GM23248 (cell line): ENCODE measurements around the gene SOX10. TPM values are rescaled to one million over a fixed set of nuclear protein-coding genes. Genes with fewer than 3 reads are reported as not detected.

ENCODE experiments used
- DNase-seq: peaks from one replicate; pipeline ENCODE4 v3.0.0-alpha.2; 2015
- H2AFZ ChIP-seq: fragments of 200-600 bp; sonication (generic); 2 replicates; pipeline ENCODE4 v1.6.1; 2016; ENCODE audit warnings: antibody characterized with exemption
- H3F3A ChIP-seq: fragments of 200-600 bp; sonication (generic); 2 replicates; pipeline ENCODE4 v1.6.1; 2016; ENCODE audit warnings: mild to moderate bottlenecking, antibody characterized with exemption, mixed run types; ENCODE audit not compliant: insufficient read depth
- H3K27ac ChIP-seq: fragments of 200-600 bp; sonication (generic); 2 replicates; pipeline ENCODE4 v1.5.1; 2016; ENCODE audit warnings: mild to moderate bottlenecking
- H3K27me3 ChIP-seq: fragments of 200-600 bp; sonication (generic); replicated peaks from 2 replicates; pipeline ENCODE4 v1.6.1; 2016; ENCODE audit warnings: mild to moderate bottlenecking; ENCODE audit not compliant: insufficient read depth
- H3K36me3 ChIP-seq: fragments of 200-600 bp; sonication (generic); 2 replicates; pipeline ENCODE4 v1.6.1; 2016; ENCODE audit warnings: low read depth, mild to moderate bottlenecking
- H3K4me1 ChIP-seq: fragments of 200-600 bp; sonication (generic); 2 replicates; pipeline ENCODE4 v1.6.1; 2016; ENCODE audit warnings: mild to moderate bottlenecking; ENCODE audit not compliant: insufficient read depth
- H3K4me2 ChIP-seq: fragments of 200-600 bp; sonication (generic); one replicate; pipeline ENCODE4 v1.6.1; 2016; ENCODE audit warnings: mild to moderate bottlenecking; ENCODE audit not compliant: unreplicated experiment
- H3K4me3 ChIP-seq: fragments of 200-600 bp; sonication (generic); 2 replicates; pipeline ENCODE4 v1.5.1; 2016; ENCODE audit warnings: mild to moderate bottlenecking
- H3K79me2 ChIP-seq: fragments of 200-600 bp; sonication (generic); 2 replicates; pipeline ENCODE4 v1.6.1; 2016; ENCODE audit warnings: mild to moderate bottlenecking; ENCODE audit not compliant: insufficient read depth
- H3K9ac ChIP-seq: fragments of 200-600 bp; sonication (generic); 2 replicates; pipeline ENCODE4 v1.6.1; 2016; ENCODE audit warnings: mild to moderate bottlenecking
- H3K9me2 ChIP-seq: fragments of 200-600 bp; sonication (generic); 2 replicates; pipeline ENCODE4 v1.6.1; 2016; ENCODE audit warnings: mixed run types, mild to moderate bottlenecking, moderate library complexity; ENCODE audit not compliant: insufficient read depth
- H3K9me3 ChIP-seq: fragments of 200-600 bp; sonication (generic); one replicate; pipeline ENCODE4 v1.6.1; 2017; ENCODE audit warnings: low read depth
- H4K20me1 ChIP-seq: fragments of 200-600 bp; sonication (generic); 2 replicates; pipeline ENCODE4 v1.6.0; 2016; ENCODE audit not compliant: insufficient read depth
- EZH2 ChIP-seq: fragments of 200-600 bp; sonication (generic); IDR thresholded peaks from 2 replicates; pipeline ENCODE4 v1.6.1; 2018; ENCODE audit warnings: antibody characterized with exemption, mild to moderate bottlenecking; ENCODE audit not compliant: insufficient read depth, poor library complexity, severe bottlenecking
- EZH2phosphoT487 ChIP-seq: fragments of 200-600 bp; sonication (generic); IDR thresholded peaks from 2 replicates; pipeline ENCODE4 v1.6.1; 2018; ENCODE audit warnings: antibody characterized with exemption, moderate library complexity, mild to moderate bottlenecking, low read depth; ENCODE audit not compliant: insufficient read depth
- WGBS, 2 experiments: methylation state at CpG; one replicate each; pipeline ENCODE4 v1.1.6; 2015 to 2017; ENCODE audit warnings: low lambda C conversion rate in 2 of 2, low coverage in 1 of 2; ENCODE audit errors: missing lambda C conversion rate in 2 of 2; 5-methylcytosine and 5-hydroxymethylcytosine counted together
- in situ Hi-C: fragments of 300-500 bp; cut with MboI; formaldehyde crosslinking; loops from 2 replicates; pipeline ENCODE4 v1.15.0; 2020
- polyA plus RNA-seq: library from polyadenylated mRNA; unstranded; fragments of >200 nt; fragmentation: Nextera tagmentation; extraction: Ambion mirVana; gene quantifications from 2 replicates; pipeline ENCODE4 v1.2.1, GENCODE V29; 2016
- total RNA-seq: library from RNA; depleted of rRNA; stranded (reverse); fragments of >200 nt; shearing (Covaris generic); gene quantifications from 2 replicates; pipeline ENCODE4 v1.2.3, GENCODE V29; 2014

The SOX10 gene
- total and polyA plus RNA-seq, 2 experiments from 2014 or later, result not detected

- no peaks in the 10 kb centered on the region for H3K9me3 ChIP-seq
- peaks cover 19% of the 10 kb centered on the region for H3K4me1 ChIP-seq
- H3K4me2 ChIP-seq, result no peak overlapping the region
- no peak overlapping the region for H2AFZ ChIP-seq
- H4K20me1 ChIP-seq, result no peaks in the 10 kb centered on the region
- TF ChIP-seq EZH2 (no peak), EZH2phosphoT487 (no peak)
- no peaks in the 10 kb centered on the region for H3K79me2 ChIP-seq
- no peaks in the 10 kb centered on the region for H3K9me2 ChIP-seq
- H3F3A ChIP-seq, result no peaks in the 10 kb centered on the region
- no peak overlapping the region for H3K4me3 ChIP-seq
- WGBS, 2 experiments, result 70 to 73% methylated on average over 14 to 16 of the region's 16 CpGs
- H3K36me3 ChIP-seq, result no peaks in the 10 kb centered on the region
- H3K27me3 ChIP-seq, result no peaks in the 10 kb centered on the region
- in situ Hi-C loops, result no loop called here
- no peak overlapping the region for H3K27ac ChIP-seq
- DNase-seq, result peak; percentile 24
- H3K9ac ChIP-seq, result no peak overlapping the region
Measured at GRCh38 chr22:38030311-38031133, 46.2 kb upstream of the SOX10 start.

GRCh38 chr22:38029901-38030300 is 45.5 kb upstream of the SOX10 start:
- no peaks in the 10 kb centered on the region for H3K79me2 ChIP-seq
- no peaks in the 10 kb centered on the region for H4K20me1 ChIP-seq
- TF ChIP-seq EZH2phosphoT487 (no peak), EZH2 (no peak)
- WGBS, 2 experiments, result 61 to 70% methylated on average over 5 of the region's 5 CpGs
- H3K9me3 ChIP-seq, result no peaks in the 10 kb centered on the region
- no peak overlapping the region for H2AFZ ChIP-seq
- no peak overlapping the region for H3K4me3 ChIP-seq
- H3K27ac ChIP-seq, result no peak overlapping the region
- H3K4me1 ChIP-seq, result peaks cover 17% of the 10 kb centered on the region
- H3K9ac ChIP-seq, result no peak overlapping the region
- no peak overlapping the region for H3K4me2 ChIP-seq
- no peak for DNase-seq
- H3F3A ChIP-seq, result no peaks in the 10 kb centered on the region
- no peaks in the 10 kb centered on the region for H3K27me3 ChIP-seq
- H3K36me3 ChIP-seq, result no peaks in the 10 kb centered on the region
- no peaks in the 10 kb centered on the region for H3K9me2 ChIP-seq
- in situ Hi-C loops, result no loop called here

GRCh38 chr22:38029370-38029769 is 45.0 kb upstream of the SOX10 start:
- H3F3A ChIP-seq, result no peaks in the 10 kb centered on the region
- H3K4me3 ChIP-seq, result no peak overlapping the region
- TF ChIP-seq EZH2phosphoT487 (no peak), EZH2 (no peak)
- no peak overlapping the region for H3K4me2 ChIP-seq
- no peak for DNase-seq
- no peaks in the 10 kb centered on the region for H3K9me2 ChIP-seq
- H3K9me3 ChIP-seq, result no peaks in the 10 kb centered on the region
- no peaks in the 10 kb centered on the region for H3K36me3 ChIP-seq
- no peak overlapping the region for H3K27ac ChIP-seq
- no peak overlapping the region for H2AFZ ChIP-seq
- H3K9ac ChIP-seq, result no peak overlapping the region
- peaks cover 13% of the 10 kb centered on the region for H3K4me1 ChIP-seq
- no peaks in the 10 kb centered on the region for H3K79me2 ChIP-seq
- no peaks in the 10 kb centered on the region for H3K27me3 ChIP-seq
- in situ Hi-C loops, result no loop called here
- no peaks in the 10 kb centered on the region for H4K20me1 ChIP-seq

GRCh38 chr22:38028344-38029130 is 44.2 kb upstream of the SOX10 start:
- peaks cover 7% of the 10 kb centered on the region for H3K4me1 ChIP-seq

More at GRCh38 chr22:38028344-38029130, 44.2 kb upstream of the SOX10 start:
- in situ Hi-C loops, result no loop called here
- no peaks in the 10 kb centered on the region for H3K79me2 ChIP-seq
- no peak overlapping the region for H3K27ac ChIP-seq
- H3K4me2 ChIP-seq, result no peak overlapping the region
- no peaks in the 10 kb centered on the region for H4K20me1 ChIP-seq
- H3F3A ChIP-seq, result no peaks in the 10 kb centered on the region
- H3K4me3 ChIP-seq, result no peak overlapping the region
- H3K9ac ChIP-seq, result no peak overlapping the region
- H3K36me3 ChIP-seq, result no peaks in the 10 kb centered on the region
- no peaks in the 10 kb centered on the region for H3K9me3 ChIP-seq
- no peak for TF ChIP-seq EZH2
- TF ChIP-seq EZH2phosphoT487, result no peak
- H3K9me2 ChIP-seq, result no peaks in the 10 kb centered on the region
- no peak for DNase-seq
- H3K27me3 ChIP-seq, result no peaks in the 10 kb centered on the region
- no peak overlapping the region for H2AFZ ChIP-seq
- 84 to 87% methylated on average over 15 of the region's 15 CpGs for WGBS, 2 experiments
